22Rv1 (cell line): ENCODE results near the gene ECT2L.

Experiments
- CTCF ChIP-seq: fragments of 450-650 bp; IDR thresholded peaks from 2 replicates; pipeline ENCODE4 v1.5.1; 2017; ENCODE audit warnings: mild to moderate bottlenecking
- ZFX ChIP-seq: fragments of 450-650 bp; IDR thresholded peaks from 2 replicates; pipeline ENCODE4 v1.6.1; 2017; ENCODE audit warnings: antibody characterized with exemption, borderline replicate concordance

- no peak for TF ChIP-seq CTCF
- no peak for TF ChIP-seq ZFX
These were observed 147.3 kb downstream of the ECT2L start for GRCh38 chr6:138943089-138943625.
